K562 treated with DMSO at 1 percent for 4 hours (cell line): ENCODE measurements around the gene UCP2. TPM values are rescaled to one million over a fixed set of nuclear protein-coding genes. Genes with fewer than 3 reads are reported as not detected.

Experiments
- total RNA-seq: library from RNA; unstranded; fragments of 300-600 nt; gene quantifications from 2 replicates; pipeline ENCODE4 v1.2.3, GENCODE V29; 2022; ENCODE audit not compliant: insufficient read depth

Gene UCP2, protein sequence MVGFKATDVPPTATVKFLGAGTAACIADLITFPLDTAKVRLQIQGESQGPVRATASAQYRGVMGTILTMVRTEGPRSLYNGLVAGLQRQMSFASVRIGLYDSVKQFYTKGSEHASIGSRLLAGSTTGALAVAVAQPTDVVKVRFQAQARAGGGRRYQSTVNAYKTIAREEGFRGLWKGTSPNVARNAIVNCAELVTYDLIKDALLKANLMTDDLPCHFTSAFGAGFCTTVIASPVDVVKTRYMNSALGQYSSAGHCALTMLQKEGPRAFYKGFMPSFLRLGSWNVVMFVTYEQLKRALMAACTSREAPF
- 67.6 and 95.4 TPM in 2 replicates for total RNA-seq

DNA sequence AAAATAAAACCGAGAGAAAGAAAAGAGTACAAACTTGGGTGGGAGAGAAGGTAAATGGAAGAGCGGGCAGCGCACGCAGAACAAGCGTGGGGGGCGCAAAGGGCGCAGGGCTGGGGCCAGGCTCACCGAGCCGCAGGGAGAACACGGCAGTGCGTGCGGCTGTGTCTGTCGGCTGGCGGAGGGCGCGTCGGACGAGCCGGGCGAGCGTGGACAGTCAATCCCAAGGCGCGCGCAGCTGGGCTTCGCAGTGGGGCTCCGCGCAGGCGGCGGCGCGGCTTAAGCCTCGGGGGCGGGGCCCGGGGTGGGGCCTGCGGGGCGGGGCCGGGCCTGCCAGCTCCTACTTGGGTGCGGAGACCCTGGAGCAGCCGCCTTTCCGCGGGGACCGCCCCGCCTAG is at the start of gene UCP2:
TSS of gene UCP2 (minus strand) at position 249 of the 395 bp plus-strand sequence. CDS start 4,465 bp downstream, outside the sequence.

DNA sequence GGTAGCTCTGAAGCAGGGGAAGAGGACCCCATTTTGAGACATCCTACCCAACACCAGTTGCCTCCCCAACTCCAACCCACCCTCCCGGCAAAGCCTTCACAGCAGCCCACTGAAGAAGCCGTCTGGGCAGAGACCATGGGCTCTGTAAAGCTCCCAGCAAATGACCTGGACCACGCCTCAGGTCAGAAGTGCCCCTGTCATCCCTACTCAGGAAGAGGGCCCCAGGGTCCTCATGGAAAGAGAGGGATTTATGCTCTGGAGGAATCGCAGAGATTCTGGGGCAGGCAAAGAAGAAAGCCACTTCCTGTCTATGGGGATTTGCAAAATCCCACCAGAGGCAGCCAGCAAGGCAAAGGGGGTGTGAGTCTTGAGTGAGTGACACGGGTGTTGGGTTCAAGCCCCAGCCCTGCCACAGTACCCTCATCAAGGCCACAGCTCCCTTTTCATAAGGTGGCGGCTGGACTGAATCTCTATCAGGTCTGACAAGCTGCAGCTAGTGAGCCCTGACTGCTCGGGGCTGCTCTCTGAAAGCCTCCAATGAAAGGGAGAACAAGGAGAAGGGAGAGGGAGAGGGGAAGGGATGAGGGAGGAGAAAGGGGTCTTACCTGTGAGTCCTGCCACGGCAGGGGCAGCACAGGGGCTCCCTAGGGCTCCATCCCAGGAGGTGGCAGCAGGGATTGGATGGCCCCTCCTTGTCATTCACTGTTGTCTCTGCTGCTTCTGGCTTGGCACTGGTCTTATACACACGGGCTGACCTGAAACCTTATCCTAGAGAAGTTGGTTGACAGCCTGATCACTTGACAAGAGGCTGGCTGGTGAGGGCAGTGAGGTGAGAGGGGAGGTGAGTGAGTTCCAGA is 26.0 kb upstream of the UCP2 start, which contains the start of gene UCP3:
TSS of gene UCP3 (minus strand) at position 713 of the 857 bp plus-strand sequence. CDS start 2,043 bp downstream, outside the sequence.

DNA sequence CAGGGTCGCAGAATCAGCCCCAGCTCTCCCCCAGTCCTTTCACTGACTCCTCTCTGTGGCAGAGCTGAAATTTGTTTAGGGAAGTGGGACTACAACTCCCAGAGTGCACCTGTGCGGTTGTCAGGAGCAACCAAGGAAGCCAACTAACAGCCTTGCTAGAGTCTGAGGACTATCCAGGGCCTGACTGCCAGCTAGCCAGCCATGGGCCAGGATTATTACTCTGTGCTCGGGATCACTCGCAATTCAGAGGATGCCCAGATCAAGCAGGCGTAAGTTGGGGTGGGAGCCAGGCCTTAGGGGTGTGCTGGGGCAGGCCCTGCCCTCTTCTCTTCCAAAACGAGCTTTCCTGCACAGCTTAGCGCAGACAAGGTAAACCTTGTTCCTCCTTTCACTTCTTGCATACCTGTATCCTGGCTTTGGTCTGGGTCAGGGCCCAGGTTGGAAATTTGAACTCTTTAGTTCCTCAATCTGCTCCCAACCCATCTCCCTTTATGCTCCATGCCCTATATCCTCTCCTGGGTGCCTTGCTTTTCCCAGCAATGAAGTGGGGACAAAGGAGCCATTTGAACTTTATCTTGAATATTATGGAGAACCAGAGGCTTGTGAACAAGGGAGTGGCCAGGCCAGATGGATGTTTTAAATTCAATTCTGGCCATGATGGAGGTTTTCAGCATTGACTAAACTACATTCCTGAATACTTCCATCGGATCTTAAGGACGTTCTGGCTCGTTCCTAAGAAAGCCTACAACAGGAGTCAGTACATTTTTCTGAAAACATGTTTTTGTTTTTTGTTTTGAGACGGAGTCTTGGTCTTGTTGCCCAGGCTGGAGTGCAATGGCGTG is 31.6 kb downstream of the UCP2 start, which contains the start of gene DNAJB13:
TSS of gene DNAJB13 (plus strand) at position 158 of the 842 bp plus-strand sequence. CDS start at position 202, 44 bp downstream.

Other genes starting within 250 kb of the UCP2 start
- gene RAB6A, start 221.8 kb downstream of the UCP2 start, total RNA-seq, result 76.7 and 78.8 TPM in 2 replicates
- gene MRPL48, start 195.0 kb downstream of the UCP2 start, total RNA-seq, result 63.9 and 88.5 TPM in 2 replicates
- gene COA4, start 106.0 kb downstream of the UCP2 start, total RNA-seq, result 63.2 and 78.8 TPM in 2 replicates
- gene PAAF1, start 105.8 kb downstream of the UCP2 start, total RNA-seq, result 14.5 and 18.6 TPM in 2 replicates
- not detected in 2 replicates for gene DNAJB13, start 31.8 kb downstream of the UCP2 start, total RNA-seq
- gene UCP3, start 26.2 kb upstream of the UCP2 start, total RNA-seq, result 4.9 TPM in 1 of 2 replicates, not detected in the other
- 10.8 and 12.0 TPM in 2 replicates for gene C2CD3, start 188.2 kb upstream of the UCP2 start, total RNA-seq
- gene PPME1, start 188.4 kb upstream of the UCP2 start, total RNA-seq, result 47.7 and 61.7 TPM in 2 replicates